HepG2 (cell line): ENCODE measurements around the gene ULK4. TPM values are rescaled to one million over a fixed set of nuclear protein-coding genes. Genes with fewer than 3 reads are reported as not detected.

ENCODE experiments used
- ATAC-seq: fragments of 200-7000 bp; cut with Tn5 transposase; 3 replicates; pipeline ENCODE4 v1.9.1; 2020; ENCODE audit warnings: mild to moderate bottlenecking, moderate library complexity
- BruUV-seq: library from RNA; stranded (reverse); fragments of 400-500 nt; replicated peaks from 2 replicates; lab custom pipeline; 2021; lab: Mats Ljungman, UMichigan
- CTCF ChIA-PET: fragments of 300-600 bp; formaldehyde crosslinking; extraction: SDS; loops from one replicate; lab custom pipeline; 2021; ENCODE audit warnings: low total read pairs, inconsistent platforms, low intra/inter-chr PET ratio; lab: Yijun Ruan, JAX
- POLR2A ChIA-PET: fragments of 350-600 bp; sonication (Branson Sonifier 250); formaldehyde crosslinking; loops from one replicate; lab custom pipeline; 2020; ENCODE audit warnings: antibody characterized with exemption, inconsistent platforms; lab: Yijun Ruan, JAX
- DNase-seq: peaks from one replicate; pipeline ENCODE4 v3.0.0-alpha.2; 2015; ENCODE audit warnings: low spot score
- FAIRE-seq: peaks from 3 replicates; lab custom pipeline; 2011; peaks lifted over from hg19 to GRCh38; lab: Jason Lieb, UNC
- H2AFZ ChIP-seq: one replicate; pipeline ENCODE4 v1.6.1; 2011; ENCODE audit warnings: low read length, inconsistent platforms
- H3K27ac ChIP-seq: fragments of 300-600 bp; 3 replicates; pipeline ENCODE4 v1.8.0; 2011; ENCODE audit warnings: mixed run types, mild to moderate bottlenecking, mixed read lengths, low read length, inconsistent platforms; ENCODE audit not compliant: insufficient read depth; ENCODE audit errors: extremely low read length
- H3K27me3 ChIP-seq, 2 experiments: fragments of 200-600 bp in 1 of 2; 2 replicates in 1 of 2; 3 replicates in 1 of 2; pipeline versions ENCODE4 v1.6.0 to v1.8.0; 2011; ENCODE audit warnings: low read length in 2 of 2, mild to moderate bottlenecking in 2 of 2, moderate library complexity in 2 of 2, inconsistent platforms in 1 of 2; ENCODE audit not compliant: insufficient read depth in 2 of 2, control insufficient read depth in 1 of 2
- H3K36me3 ChIP-seq, 2 experiments: fragments of 200-600 bp in 1 of 2; replicated peaks in 1 of 2; 2 replicates in 1 of 2; 3 replicates in 1 of 2; pipeline versions ENCODE4 v1.5.1 to v1.8.0; 2011; ENCODE audit warnings: low read length in 2 of 2, inconsistent platforms in 1 of 2; ENCODE audit not compliant: insufficient read depth in 2 of 2, control insufficient read depth in 1 of 2
- H3K4me1 ChIP-seq: 2 replicates; pipeline ENCODE4 v1.5.1; 2012; ENCODE audit warnings: low read length, inconsistent platforms; ENCODE audit not compliant: insufficient read depth
- H3K4me2 ChIP-seq: 2 replicates; pipeline ENCODE4 v1.6.0; 2011; ENCODE audit warnings: low read depth, low read length, inconsistent platforms
- H3K4me3 ChIP-seq, 3 experiments: fragments of 200-600 bp in 1 of 3; sonication (generic), shearing (Covaris generic) in 1 of 3; replicated peaks in 1 of 3; 2 replicates each; pipeline ENCODE4 v1.5.1; 2011 to 2016; ENCODE audit warnings: low read length in 3 of 3, inconsistent platforms in 2 of 3, low read depth in 2 of 3, mild to moderate bottlenecking in 2 of 3, control low read depth in 1 of 3, mixed read lengths in 1 of 3; ENCODE audit not compliant: insufficient read depth in 1 of 3
- H3K79me2 ChIP-seq: one replicate; pipeline ENCODE4 v1.6.1; 2011; ENCODE audit warnings: low read length, inconsistent platforms; ENCODE audit not compliant: insufficient read depth
- H3K9ac ChIP-seq: 2 replicates; pipeline ENCODE4 v1.6.0; 2011; ENCODE audit warnings: mild to moderate bottlenecking, low read depth, low read length, inconsistent platforms; ENCODE audit not compliant: insufficient read depth
- H3K9me3 ChIP-seq: 2 replicates; pipeline ENCODE4 v1.5.1; 2012; ENCODE audit warnings: mild to moderate bottlenecking, low read length
- H4K20me1 ChIP-seq: 2 replicates; pipeline ENCODE4 v1.6.0; 2011; ENCODE audit warnings: inconsistent platforms, mild to moderate bottlenecking, low read length, moderate library complexity; ENCODE audit not compliant: insufficient read depth
- ASH2L ChIP-seq: fragments of 300-600, 200-600 bp; sonication (generic); IDR thresholded peaks from 2 replicates; pipeline ENCODE4 v1.7.0; 2017; ENCODE audit warnings: low read depth, mild to moderate bottlenecking, moderate library complexity, mixed read lengths, low read length; ENCODE audit not compliant: insufficient read length
- ATF7 ChIP-seq, 2 experiments: fragments of 450-650 bp in 1 of 2; sonication (generic) in 1 of 2; formaldehyde crosslinking in 1 of 2; IDR thresholded peaks; 2 replicates each; pipeline versions ENCODE4 v1.4.0 to v1.6.1; 2016 to 2020; ENCODE audit warnings: antibody characterized with exemption in 1 of 2, mild to moderate bottlenecking in 1 of 2, missing genetic modification reagents in 1 of 2
- IKZF1 ChIP-seq: fragments of 450-650 bp; IDR thresholded peaks from 2 replicates; pipeline ENCODE4 v1.7.1; 2016
- NR2F6 ChIP-seq, 2 experiments: IDR thresholded peaks; 2 replicates each; pipeline ENCODE4 v1.6.1; 2016; ENCODE audit warnings: antibody characterized with exemption in 1 of 2, mild to moderate bottlenecking in 1 of 2
- TGIF2 ChIP-seq: IDR thresholded peaks from 2 replicates; pipeline ENCODE4 v1.6.1; 2016; ENCODE audit warnings: control low read depth, missing compliant biosample characterization
- THAP9 ChIP-seq: sonication (generic); formaldehyde crosslinking; IDR thresholded peaks from 2 replicates; pipeline ENCODE4; 2020; ENCODE audit warnings: missing genetic modification reagents, mild to moderate bottlenecking, borderline replicate concordance
- TRAFD1 ChIP-seq: sonication (generic); formaldehyde crosslinking; IDR thresholded peaks from 2 replicates; pipeline ENCODE4 v1.5.1; 2020; ENCODE audit warnings: missing genetic modification reagents, mild to moderate bottlenecking, borderline replicate concordance
- YEATS4 ChIP-seq: sonication (generic); formaldehyde crosslinking; IDR thresholded peaks from 2 replicates; pipeline ENCODE4 v1.4.0; 2020; ENCODE audit warnings: missing genetic modification reagents, borderline replicate concordance
- ZFYVE20 ChIP-seq: sonication (generic); formaldehyde crosslinking; IDR thresholded peaks from 2 replicates; pipeline ENCODE4 v1.8.0; 2023; ENCODE audit warnings: low read depth, mild to moderate bottlenecking, moderate library complexity, missing genetic modification reagents, borderline replicate concordance
- ZNF530 ChIP-seq: sonication (generic); formaldehyde crosslinking; IDR thresholded peaks from 2 replicates; pipeline ENCODE4 v1.5.0; 2020; ENCODE audit warnings: low read depth, mild to moderate bottlenecking, missing genetic modification reagents
- ZNF7 ChIP-seq: IDR thresholded peaks from 2 replicates; pipeline ENCODE4 v1.6.1; 2016; ENCODE audit warnings: missing biosample characterization, missing genetic modification reagents
- WGBS: methylation state at CpG from one replicate; pipeline ENCODE4 v1.1.6; 2017; ENCODE audit warnings: low lambda C conversion rate; 5-methylcytosine and 5-hydroxymethylcytosine counted together
- in situ Hi-C: cut with HindIII; loops from 2 replicates; pipeline ENCODE4 v1.10.0; 2017; ENCODE audit warnings: low pct_unique_long_range_greater_than_20kb; ENCODE audit not compliant: extremely low pct_ligation_motif_present
- intact Hi-C: fragments of 100-400 bp; cut with micrococcal nuclease; formaldehyde crosslinking; loops from one replicate; pipeline ENCODE4 v1.10.0; 2022; ENCODE audit not compliant: unreplicated experiment
- polyA plus RNA-seq, 8 experiments: library from polyadenylated mRNA; depleted of rRNA in 3 of 8; stranded (reverse) in 7 of 8; unstranded in 1 of 8; fragments of >200 nt; fragmentation: Illumina TruSeq in 4 of 8; extraction: Trizol in 4 of 8; gene quantifications; 2 replicates each; pipeline versions ENCODE4 v1.2.1 to v1.2.3, GENCODE V29; 2011 to 2016; ENCODE audit warnings: low read depth in 4 of 8, missing spikeins in 1 of 8, mixed read lengths in 1 of 8; ENCODE audit not compliant: insufficient read depth in 1 of 8
- total RNA-seq, 5 experiments: library from RNA; depleted of rRNA; stranded (reverse); fragments of >200 nt; fragmentation: Illumina TruSeq; extraction: Trizol; gene quantifications; 2 replicates each; pipeline ENCODE4 v1.2.3, GENCODE V29; 2016; ENCODE audit warnings: low read depth in 1 of 5

The ULK4 gene
- total and polyA plus RNA-seq, 2 of the 13 experiments (the other 11 are each of a cell fraction or from before 2014, with no cell fraction given): 6.7 to 11.8 TPM

DNA sequence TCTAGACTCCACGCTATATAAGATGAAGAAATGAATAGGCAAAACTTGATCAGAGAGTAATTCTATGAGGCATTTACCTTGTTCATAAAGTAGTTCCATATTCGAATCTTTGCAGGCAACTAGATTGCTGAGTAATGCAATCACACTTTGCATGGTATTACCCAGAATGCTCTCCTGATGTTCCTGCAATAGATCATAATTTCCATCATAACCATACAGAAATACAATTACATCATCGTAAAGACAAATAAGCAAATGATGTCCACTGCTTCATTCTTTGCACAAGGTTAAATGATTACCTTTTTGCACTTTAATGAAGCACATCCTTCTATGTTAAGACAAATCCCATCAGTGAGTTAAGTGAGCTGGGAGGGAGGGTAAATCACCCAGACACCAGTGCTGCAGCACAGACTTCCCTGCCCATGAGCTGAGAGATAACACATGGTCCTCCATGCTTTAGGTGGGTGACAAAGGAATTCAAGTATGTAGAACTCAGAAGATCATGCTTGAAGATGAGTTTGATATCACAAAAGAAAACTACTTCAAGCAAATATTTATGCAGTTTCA, 395.9 kb downstream of the ULK4 start:
- Histone ChIP-seq H3K4me3 (no peak overlapping the region), H3K79me2 (no peaks in the 10 kb centered on the region), H3K9ac (no peak overlapping the region), H3K36me3 (no peaks in the 10 kb centered on the region), H4K20me1 (no peaks in the 10 kb centered on the region), H3K4me2 (no peak overlapping the region), H3K4me1 (no peaks in the 10 kb centered on the region), H3K9me3 (no peaks in the 10 kb centered on the region), H3K27me3 (no peaks in the 10 kb centered on the region), H2AFZ (no peak overlapping the region), H3K27ac (no peak overlapping the region)
- BruUV-seq: no TSS peak
- FAIRE-seq: no peak
- 92% methylated on average over 3 of the region's 3 CpGs for WGBS
- in situ Hi-C loops (no loop called here), intact Hi-C loops (no loop called here)
- no peak for ATAC-seq
- no peak for TF ChIP-seq IKZF1
- peak; percentile 58 for TF ChIP-seq ATF7 (IDR thresholded peaks at IDR 0.05)
- no peak for TF ChIP-seq ATF7 (CRISPR knock-in tag; IDR thresholded peaks at IDR 0.05)
- ChIA-PET CTCF (no interaction called here), POLR2A (no interaction called here)
- no peak for DNase-seq

DNA sequence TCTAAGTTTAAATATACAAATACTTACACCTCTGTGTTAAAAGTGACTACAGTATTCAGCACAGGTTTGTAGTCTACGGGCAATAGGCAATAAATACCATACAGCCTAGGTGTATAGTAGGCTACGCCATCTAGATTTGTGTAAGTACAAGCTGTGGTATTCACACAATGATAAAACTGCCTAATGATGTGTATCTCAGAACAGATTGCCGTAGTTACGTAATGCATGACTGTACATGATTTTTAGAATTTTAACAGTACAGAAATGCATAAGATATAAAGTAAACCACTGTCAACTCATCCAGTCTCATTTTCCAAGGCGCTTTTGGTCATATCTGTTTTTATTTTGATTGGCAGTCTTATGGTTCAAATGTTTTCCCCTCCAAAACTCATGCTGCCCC, 396.9 kb downstream of the ULK4 start:
- FAIRE-seq (no peak), DNase-seq (no peak), ATAC-seq (no peak)
- intact Hi-C loops (no loop called here), in situ Hi-C loops (no loop called here)
- Histone ChIP-seq H4K20me1 (no peaks in the 10 kb centered on the region), H3K9ac (no peak overlapping the region), H3K27me3 (no peaks in the 10 kb centered on the region), H3K79me2 (no peaks in the 10 kb centered on the region), H3K27ac (no peak overlapping the region), H3K4me1 (no peaks in the 10 kb centered on the region), H3K4me3 (no peak overlapping the region), H2AFZ (no peak overlapping the region), H3K9me3 (no peaks in the 10 kb centered on the region), H3K4me2 (no peak overlapping the region), H3K36me3 (no peaks in the 10 kb centered on the region)
- no TSS peak for BruUV-seq
- ChIA-PET CTCF (no interaction called here), POLR2A (no interaction called here)
- 99% methylated on average over 5 of the region's 5 CpGs for WGBS
- TF ChIP-seq ZFYVE20 (no peak), TGIF2 (no peak), YEATS4 (CRISPR knock-in tag) (no peak), NR2F6 (IDR thresholded peaks at IDR 0.05) (no peak), NR2F6 (CRISPR knock-in tag; IDR thresholded peaks at IDR 0.05) (no peak), THAP9 (CRISPR knock-in tag) (no peak), ZNF530 (CRISPR knock-in tag) (no peak), ZNF7 (no peak), ASH2L (no peak), TRAFD1 (CRISPR knock-in tag) (no peak)
